Measurements from ENCODE around the gene RALGPS2.
"Not testable (repeated sequence)": the region's sequence is repeated elsewhere in the genome, so short reads cannot be mapped to it uniquely, and the experiment has no call there.

Gene RALGPS2

GRCh38 chr1:178774263-178774662, 49.2 kb downstream of the RALGPS2 start:
- no peak for DNase-seq (ENCODE audit: low read depth in 3 of 3, low spot score in 1 of 3)

- no peak for DNase-seq (ENCODE audit: low read depth in 3 of 3, low spot score in 1 of 3)
Measured at GRCh38 chr1:178776553-178776952, 51.5 kb downstream of the RALGPS2 start.

- no peak for DNase-seq (ENCODE audit: low read depth in 3 of 3, low spot score in 1 of 3)
Measured at GRCh38 chr1:178781533-178782330, 56.7 kb downstream of the RALGPS2 start.

GRCh38 chr1:178784131-178784536, 59.1 kb downstream of the RALGPS2 start:
- DNase-seq (ENCODE audit: low read depth in 3 of 3, low spot score in 1 of 3): no peak

GRCh38 chr1:178792394-178792793, 67.3 kb downstream of the RALGPS2 start:
- DNase-seq (ENCODE audit: low read depth in 3 of 3, low spot score in 1 of 3): no peak

- no peak for DNase-seq (ENCODE audit: low read depth in 3 of 3, low spot score in 1 of 3)
Measured at GRCh38 chr1:178796013-178796412, 71.0 kb downstream of the RALGPS2 start.

- DNase-seq (ENCODE audit: low read depth in 3 of 3, low spot score in 1 of 3): no peak
Measured at GRCh38 chr1:178797590-178797989, 72.5 kb downstream of the RALGPS2 start.

GRCh38 chr1:178798232-178798861, 73.3 kb downstream of the RALGPS2 start:
- DNase-seq (ENCODE audit: low read depth in 3 of 3, low spot score in 1 of 3): no peak

GRCh38 chr1:178802873-178803272, 77.8 kb downstream of the RALGPS2 start:
- no peak for DNase-seq (ENCODE audit: low read depth in 3 of 3, low spot score in 1 of 3)

- DNase-seq (ENCODE audit: low read depth in 3 of 3, low spot score in 1 of 3): no peak
Measured at GRCh38 chr1:178806665-178807300, 81.7 kb downstream of the RALGPS2 start.

- DNase-seq (ENCODE audit: low read depth in 3 of 3, low spot score in 1 of 3): no peak
Measured at GRCh38 chr1:178808529-178808928, 83.5 kb downstream of the RALGPS2 start.

- no peak for DNase-seq (ENCODE audit: low read depth in 3 of 3, low spot score in 1 of 3)
Measured at GRCh38 chr1:178810585-178810984, 85.5 kb downstream of the RALGPS2 start.

GRCh38 chr1:178818416-178818815, 93.4 kb downstream of the RALGPS2 start:
- DNase-seq (ENCODE audit: low read depth in 3 of 3, low spot score in 1 of 3): no peak

- no peak for DNase-seq (ENCODE audit: low read depth in 3 of 3, low spot score in 1 of 3)
Measured at GRCh38 chr1:178819123-178819522, 94.1 kb downstream of the RALGPS2 start.

- DNase-seq (ENCODE audit: low read depth in 3 of 3, low spot score in 1 of 3): no peak
Measured at GRCh38 chr1:178821134-178821866, 96.3 kb downstream of the RALGPS2 start.

- no peak for DNase-seq (ENCODE audit: low read depth in 3 of 3, low spot score in 1 of 3)
Measured at GRCh38 chr1:178825167-178825566, 100.1 kb downstream of the RALGPS2 start.

- DNase-seq (ENCODE audit: low read depth in 3 of 3, low spot score in 1 of 3): no peak
Measured at GRCh38 chr1:178844436-178844835, 119.4 kb downstream of the RALGPS2 start.

GRCh38 chr1:178846306-178846705, 121.3 kb downstream of the RALGPS2 start:
- DNase-seq (ENCODE audit: low read depth in 3 of 3, low spot score in 1 of 3): no peak

GRCh38 chr1:178847396-178847849, 122.4 kb downstream of the RALGPS2 start:
- no peak for DNase-seq (ENCODE audit: low read depth in 3 of 3, low spot score in 1 of 3)

- DNase-seq (ENCODE audit: low read depth in 3 of 3, low spot score in 1 of 3): not testable (repeated sequence)
Measured at GRCh38 chr1:178847919-178848318, 122.9 kb downstream of the RALGPS2 start.

- no peak for DNase-seq (ENCODE audit: low read depth in 3 of 3, low spot score in 1 of 3)
Measured at GRCh38 chr1:178849918-178850317, 124.9 kb downstream of the RALGPS2 start.
